GM19395 (cell line): ENCODE measurements around the gene HACL1.
"Not testable (repeated sequence)": the region's sequence is repeated elsewhere in the genome, so short reads cannot be mapped to it uniquely, and the experiment has no call there.

Experiments
- ATAC-seq: cut with Tn5 transposase; IDR thresholded peaks from one replicate; pipeline ENCODE4 v1.9.1; 2021; ENCODE audit warnings: mild to moderate bottlenecking, moderate library complexity; ENCODE audit not compliant: unreplicated experiment

The HACL1 gene

DNA sequence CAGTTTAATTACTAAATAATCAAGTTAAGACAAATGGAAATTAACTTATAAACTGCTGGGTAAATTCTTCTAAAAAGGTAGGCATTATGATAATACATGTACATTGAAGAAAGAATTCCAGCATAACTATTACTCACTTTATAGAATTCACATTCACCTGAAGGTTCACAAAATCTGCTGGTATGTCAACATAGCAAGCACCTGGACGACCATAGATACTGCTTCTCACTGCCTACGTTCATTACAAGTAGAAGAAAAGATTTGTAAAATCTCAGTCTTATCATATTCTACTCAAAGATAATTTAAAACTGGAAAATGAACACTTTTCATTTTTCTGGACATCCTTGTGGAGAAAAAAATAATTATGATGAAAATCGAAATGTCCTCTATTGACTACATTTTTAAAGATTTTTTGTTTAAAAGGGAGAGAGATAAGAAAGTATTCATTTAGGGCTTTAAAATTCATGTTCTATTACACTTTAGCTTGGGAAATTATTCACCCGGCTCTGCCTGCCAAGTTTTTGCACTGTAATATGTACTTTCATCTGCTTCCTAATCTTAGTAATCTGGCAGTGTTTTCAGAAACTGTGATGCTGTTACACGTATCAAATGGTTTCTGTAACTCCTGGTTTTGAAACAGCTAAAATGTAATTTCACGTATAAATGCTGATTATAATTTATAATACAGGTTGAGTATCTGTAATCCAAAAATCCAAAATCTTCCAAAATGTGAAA, 16.1 kb downstream of the HACL1 start:
- ATAC-seq: no peak

DNA sequence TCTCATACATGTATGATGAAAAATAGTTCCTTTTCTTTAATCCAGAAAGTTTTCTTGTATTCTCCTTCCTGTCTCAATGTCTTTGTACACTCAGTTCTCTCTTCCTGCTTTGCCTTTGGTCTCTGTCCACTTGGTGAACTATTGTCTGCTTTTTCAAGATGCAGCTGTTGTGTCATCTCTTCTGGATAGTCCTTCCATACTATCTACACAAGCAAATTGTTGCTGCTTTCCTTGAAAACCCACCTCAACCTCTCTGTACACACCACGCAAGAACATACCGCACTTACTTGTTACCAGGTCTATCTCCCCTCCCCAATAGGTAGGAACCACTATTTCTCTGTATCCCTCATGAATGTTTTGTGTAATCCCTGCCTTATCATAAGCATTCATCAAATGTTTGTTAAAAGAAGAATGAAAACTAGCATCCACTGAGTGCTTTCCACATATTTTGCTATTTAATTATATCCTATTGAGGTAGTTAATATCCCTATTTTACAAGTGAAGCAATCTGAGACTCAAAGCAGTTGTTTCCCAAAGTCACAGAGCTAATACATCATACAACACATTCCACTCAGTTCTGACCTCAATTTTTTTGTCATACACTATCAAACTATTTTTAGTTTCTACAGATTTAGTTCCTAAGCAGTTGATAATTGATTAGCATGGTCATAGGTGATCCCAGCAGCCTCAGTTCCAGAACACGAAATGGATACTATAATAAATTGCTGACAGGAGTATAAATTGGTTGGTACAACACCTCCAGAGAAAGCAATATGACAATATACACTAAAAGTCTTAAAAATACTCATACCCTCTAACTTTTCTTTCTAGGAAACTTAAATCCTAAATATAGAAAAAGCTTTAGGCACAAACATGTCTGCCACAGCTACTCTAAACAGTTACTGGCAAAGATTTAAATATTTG, 19.6 kb downstream of the HACL1 start:
- ATAC-seq: no peak

DNA sequence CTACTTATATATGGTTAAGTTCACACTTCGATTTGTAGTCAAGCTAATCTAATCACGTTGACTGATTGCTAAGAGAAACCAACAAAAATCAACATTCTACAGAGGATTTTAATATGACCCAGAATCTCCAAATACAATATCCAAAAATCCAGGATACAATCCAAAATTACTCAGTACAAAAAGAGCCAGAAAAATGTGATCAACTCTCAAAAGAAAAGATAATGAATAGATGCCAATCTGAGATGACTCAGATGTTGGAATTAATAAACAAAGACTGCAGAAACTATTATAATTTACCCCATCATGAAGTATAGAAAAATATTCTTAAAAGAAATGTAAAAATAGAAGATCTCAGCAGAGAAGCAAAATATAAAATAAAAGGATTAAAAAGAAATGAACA, 22.3 kb downstream of the HACL1 start:
- no peak for ATAC-seq

DNA sequence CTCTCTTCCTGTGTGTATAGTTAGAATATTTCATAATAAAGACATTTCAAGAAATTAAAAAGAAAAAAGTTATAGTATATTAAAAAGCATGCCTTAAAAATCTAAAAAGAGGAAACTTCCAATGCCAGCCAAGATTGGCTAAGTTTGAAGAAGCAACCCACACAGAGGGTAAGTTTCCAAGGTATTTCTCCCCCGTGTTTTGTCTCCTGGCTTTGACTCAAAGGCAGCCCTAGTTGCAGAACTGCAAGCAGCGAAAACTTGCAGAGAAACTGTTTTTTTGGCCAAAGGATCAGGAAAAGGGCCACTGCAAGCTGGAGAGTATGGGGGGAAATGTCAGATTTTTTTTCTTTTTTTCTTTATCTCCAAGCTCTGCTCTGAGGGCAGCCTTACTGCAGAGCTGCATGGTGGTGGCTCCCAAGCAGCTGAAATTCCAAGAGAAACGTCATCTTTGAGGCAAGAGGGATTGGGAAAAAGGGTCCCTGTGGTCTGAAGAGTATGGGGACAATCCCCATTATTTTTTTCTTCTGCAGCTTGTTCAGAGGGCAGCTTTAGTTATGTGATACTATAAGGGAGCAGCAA, 23.0 kb downstream of the HACL1 start:
- no peak for ATAC-seq

DNA sequence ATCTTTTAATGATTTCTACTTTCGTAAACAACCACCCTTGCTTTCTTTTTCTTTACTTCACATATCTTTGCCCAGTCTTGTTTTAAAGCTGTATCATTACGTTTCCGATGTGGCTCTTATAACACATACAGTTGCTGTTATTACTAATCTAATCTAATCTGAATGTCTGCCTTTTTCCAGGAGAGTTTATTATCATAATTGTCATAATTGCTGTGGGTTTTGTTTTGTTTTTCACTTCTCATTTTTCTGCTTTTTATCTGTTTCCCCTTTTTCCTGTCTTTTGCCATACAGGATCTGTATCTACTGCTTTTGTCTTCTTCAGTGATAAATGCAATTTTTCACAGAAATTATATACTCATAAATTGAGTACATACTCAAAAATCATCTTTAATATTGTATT, 24.9 kb downstream of the HACL1 start:
- no peak for ATAC-seq

DNA sequence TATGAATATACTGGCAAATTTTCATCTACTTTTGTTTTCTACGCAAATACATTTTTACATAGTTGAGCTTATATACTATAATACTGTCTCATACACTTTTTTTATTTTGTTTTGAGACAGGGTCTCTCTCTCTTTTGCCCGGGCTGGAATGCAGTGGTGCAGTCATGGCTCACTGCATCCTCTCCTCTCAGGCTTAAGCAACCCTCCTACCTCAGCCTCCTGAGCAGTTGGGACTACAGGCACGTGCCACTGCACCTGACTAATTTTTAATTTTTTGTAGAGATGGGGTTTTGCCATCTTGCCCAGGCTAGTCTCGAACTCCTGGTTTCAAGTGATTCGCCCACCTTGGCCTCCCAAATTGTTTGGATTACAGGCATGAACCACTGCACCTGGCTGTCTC, 25.9 kb downstream of the HACL1 start:
- no peak for ATAC-seq

DNA sequence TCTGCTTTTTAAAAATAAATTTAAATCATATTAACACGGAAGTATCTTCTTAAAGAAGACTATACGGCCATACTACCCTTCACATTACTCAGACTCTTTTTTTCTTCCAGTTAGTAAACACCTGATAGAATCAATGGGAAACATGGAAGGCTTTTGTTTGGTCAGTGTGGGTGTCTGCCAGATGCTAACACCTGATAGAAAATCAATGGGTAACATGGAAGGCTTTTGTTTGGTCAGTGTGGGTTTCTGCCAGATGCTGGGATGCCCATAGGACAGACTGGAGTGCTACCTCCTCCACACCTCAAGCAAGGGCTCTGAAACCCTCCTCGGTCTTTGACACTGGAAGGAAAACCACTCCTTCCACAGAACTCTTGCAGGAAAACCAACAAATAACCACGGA, 29.2 kb downstream of the HACL1 start:
- no peak for ATAC-seq

DNA sequence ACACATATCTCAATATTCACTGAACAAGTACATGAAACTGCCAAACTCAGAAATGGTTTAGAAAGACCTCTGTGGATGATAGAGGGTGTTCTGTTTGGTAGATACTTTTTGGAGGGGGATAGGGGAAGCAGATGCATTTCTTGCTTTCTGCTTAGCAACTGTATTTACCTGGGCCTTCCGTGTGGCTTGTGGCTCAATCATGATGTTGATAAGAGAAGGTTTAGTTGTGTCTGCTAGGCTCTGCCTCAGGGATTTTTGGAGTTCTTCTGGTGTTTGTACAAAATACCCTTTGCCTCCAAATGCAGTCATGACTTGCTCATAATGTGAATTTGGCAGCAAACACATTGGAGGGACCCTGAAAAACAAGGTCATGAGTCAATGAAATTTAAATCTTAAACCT, 38.2 kb downstream of the HACL1 start:
- no peak for ATAC-seq

DNA sequence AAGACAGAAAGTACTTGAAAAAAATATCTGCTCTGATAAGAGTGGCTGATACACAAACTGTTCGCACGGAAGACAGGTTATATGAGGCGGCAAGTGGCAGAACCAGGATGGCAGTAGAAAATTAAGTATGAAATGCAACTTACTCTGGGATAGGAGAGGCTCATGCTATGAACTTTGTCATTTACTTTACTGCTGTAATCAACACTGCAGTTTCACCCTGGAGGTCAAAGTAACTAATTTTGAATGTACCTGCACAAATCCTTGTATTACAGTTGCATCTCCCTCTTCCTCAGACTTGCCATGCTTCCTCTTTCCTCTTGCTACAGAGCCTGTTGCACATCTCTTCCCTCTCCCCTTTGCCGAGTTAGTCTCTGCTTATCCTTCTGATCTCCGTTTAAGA, 38.8 kb downstream of the HACL1 start:
- ATAC-seq: no peak

DNA sequence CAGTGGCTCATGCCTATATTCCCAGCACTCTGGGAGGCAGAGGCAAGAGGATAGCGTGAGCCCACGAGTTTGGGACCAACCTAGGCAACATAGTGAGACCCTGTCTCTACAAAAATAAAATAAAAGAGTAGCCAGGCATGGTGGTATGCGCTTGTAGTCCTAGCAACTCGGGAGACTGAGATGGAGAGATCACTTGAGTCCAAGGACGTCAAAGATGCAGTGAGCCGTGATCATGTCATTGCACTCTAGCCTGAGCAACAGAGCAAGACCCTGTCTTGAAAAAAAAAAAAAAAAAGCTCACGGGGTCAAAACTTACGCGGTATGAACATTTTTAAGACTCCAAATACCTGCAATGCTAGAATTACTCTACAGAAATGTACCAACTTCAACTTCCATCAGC, 42.8 kb downstream of the HACL1 start:
- ATAC-seq: no peak

DNA sequence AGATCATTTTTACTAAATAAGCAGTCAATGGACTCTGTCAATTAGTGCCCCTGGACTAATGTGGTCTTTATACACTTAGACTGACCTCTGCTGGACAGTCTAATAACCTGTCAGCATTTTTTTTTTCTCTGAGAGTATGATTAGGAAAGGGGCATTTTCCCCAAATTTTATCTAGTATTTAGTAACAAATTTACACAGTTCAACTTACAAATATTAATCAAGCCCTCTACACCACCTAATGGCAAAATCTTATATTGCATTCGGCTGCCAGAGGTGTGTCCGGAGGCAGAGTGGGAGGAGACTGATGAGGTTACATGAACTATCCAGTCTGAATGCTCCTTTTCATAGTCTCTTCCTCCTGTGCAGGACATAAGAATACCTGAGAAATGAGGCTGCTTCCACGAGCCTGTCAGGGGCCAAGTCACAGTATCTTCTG, 43.8 kb downstream of the HACL1 start:
- peak; percentile 62 for ATAC-seq

DNA sequence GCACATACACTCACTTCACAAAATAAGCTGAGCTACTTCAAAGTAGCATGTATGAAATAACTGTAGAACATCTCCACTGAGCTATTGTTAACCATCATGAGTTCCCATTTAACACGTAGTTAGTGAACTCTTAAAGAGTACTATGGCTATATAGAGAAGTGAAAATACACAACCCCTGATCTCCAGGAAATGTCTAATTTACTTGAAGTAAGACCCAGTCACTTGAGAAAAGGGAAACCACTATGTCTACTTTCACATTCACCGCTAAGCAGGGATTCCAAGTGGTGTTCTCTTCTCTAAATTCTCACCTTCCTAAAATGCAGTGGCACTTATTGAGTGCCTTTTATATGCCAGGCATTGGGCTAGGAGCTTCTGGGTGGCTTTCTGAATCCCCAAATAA, 44.9 kb downstream of the HACL1 start:
- peak; percentile 94 for ATAC-seq

DNA sequence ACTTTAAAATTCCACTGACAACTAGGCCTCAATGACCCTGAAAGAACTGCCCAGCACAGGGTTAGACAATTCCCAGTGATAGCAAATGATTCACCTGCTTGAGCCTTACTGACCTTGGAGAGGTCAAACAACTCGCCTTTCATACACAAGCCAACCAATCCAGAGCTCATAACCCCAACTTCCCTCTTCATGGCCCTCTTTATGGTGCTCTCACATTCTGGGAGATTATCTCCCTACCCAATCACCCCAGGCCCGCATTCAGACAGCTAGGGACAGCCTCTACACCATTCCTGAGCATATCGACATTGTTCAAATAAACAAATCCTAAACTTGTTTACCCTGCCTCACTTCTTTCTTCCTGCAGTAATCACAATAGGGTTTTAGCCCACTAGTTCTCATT, 47.6 kb downstream of the HACL1 start:
- ATAC-seq: no peak

DNA sequence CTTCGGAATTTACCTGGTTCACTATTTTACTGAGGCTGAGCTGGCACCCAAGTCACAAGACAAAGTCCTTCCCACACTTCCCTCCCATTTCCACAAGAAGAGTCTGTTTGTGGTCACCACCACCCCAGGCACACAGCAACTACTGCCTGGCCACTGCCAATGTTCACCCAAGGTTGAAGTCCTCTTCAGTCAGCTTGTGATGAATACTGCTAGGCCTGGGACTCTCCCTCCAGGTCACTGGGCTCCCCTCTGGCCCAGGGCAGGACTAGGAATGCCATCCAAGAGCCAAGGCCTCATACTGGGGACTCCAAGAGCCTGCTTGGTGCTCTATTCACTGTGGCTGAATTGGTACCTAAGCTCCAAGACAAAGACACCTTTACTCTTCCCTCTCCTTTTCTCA, 49.5 kb downstream of the HACL1 start:
- ATAC-seq: no peak

DNA sequence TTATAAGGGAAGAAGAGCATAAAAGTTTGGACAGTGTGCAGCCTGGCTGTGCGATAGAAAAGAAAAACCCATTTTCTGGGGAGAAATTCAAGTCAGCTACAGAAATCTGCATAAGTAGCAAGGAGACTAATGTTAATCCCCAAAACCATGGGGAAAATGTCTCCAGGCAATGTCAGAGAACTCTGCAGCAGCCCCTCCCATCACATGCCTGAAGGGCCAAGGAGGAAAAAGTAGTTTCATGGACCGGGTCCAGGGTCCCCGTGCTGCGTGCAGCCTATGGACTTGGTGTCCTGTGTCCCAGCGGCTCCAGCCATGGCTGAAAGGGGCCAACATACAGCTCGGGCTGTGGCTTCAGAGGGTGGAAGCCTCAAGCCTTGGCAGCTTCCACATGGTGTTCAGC, 51.5 kb downstream of the HACL1 start:
- ATAC-seq: no peak

DNA sequence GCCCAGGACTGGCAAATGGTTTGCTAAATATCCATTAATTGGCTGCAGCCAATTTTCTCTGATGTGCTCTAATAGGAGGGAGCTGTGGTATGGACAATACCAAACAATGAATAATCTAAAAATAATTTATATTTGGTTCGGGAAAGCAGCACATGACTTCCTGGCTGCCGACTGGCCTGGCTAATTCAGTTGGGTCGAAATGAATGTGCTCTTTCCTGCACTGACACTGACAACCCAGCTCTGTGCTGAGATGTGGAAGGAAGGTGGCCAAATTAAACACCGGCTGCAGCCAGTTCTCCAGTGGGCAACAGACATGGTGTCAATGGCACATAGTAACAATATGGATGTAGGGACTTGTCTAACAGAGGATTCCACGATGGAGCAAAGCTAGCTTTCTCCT, 58.8 kb downstream of the HACL1 start:
- ATAC-seq: no peak

DNA sequence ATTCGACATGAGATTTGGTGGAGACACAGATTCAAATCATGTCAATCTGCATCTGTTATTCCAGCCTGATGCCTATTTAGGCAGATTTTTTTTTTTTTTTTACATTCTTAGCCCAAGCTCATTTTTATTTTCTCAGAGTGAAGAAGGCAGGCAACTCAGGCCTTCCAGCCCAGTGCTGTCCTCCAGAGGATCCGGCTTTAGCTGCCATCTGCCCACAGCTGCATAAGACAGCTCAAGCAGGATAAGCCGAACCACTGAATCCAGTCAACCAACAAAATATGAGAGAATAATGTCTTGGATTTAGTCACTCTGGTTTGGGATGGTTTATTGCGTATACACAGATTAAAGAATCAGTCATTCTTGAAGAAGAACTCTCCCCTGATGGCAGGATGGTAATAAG, 60.0 kb downstream of the HACL1 start:
- ATAC-seq: no peak

DNA sequence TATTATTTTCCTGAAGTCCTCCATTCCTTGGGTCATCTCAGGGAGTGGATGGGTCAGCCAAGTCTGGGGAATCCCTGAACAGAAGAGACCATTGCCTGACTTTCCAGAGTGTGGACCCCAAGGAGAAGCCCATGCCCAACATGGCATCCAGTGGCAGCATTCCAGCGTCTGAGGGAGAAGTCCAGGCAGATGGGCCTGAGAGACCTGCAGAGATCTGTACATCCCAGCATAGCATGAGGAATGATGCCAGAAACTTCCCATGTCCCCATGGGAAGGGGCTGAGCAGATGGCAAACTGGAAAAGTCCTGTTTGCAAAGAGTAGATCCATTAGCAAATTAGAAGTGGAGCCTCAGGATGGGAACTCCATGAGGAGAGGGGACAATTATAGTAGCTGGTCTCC, 62.3 kb downstream of the HACL1 start:
- ATAC-seq: no peak

DNA sequence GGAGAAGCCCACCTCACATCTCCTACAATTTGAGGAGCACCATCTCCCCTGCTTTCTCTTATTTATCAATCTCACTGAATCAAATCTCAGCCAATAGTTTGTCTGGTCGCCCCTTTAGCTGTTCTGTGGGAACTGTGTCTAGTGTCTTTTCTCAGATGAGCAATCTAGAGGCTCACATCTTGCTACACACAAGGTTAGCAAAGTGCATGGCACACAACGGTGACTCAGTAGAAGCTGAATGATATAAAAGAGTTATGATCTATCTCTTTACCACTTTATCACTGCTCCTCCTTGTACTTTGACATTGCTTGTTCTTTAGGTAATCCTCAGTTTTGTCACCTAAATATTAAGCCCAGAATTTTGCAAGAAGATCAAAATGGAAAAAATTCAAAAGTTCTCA, 63.0 kb downstream of the HACL1 start:
- no peak for ATAC-seq

DNA sequence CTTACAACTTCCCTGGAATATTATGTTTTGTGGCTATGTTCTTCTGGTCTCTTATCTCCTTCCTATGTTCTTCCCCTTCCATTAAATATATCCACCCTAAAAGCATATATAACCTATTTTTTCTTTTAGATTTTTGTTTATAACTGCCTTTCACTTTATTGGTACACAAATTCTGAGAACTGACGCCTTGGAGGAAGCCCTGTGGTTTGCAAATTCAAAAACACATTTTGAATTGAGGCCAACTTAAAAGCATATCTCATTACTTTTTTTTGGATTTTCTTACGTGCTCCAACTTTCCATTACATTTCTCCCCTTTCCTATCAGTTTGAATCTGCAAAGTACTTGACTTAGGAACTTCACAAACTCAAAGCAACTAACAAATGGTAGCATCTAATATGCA, 64.5 kb downstream of the HACL1 start:
- ATAC-seq: no peak

DNA sequence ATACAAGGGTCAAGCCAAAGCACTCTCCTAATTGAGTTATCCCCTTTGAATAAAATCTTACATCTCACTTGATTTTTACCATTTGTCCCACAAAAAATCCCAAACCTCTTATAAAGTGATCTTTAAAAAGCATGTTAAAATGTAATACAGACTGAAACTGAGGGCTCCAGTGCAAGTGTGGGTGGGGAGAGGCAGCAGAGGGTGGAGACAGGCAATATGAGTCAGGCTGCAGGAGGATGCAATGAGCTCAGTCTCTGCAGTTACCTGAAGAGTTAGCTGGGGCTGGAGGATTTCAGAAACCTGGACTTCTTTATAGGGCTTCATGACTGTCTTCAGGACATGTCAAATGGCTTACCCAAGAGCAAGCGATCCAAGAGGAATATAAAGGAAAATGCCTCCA, 65.6 kb downstream of the HACL1 start:
- no peak for ATAC-seq

DNA sequence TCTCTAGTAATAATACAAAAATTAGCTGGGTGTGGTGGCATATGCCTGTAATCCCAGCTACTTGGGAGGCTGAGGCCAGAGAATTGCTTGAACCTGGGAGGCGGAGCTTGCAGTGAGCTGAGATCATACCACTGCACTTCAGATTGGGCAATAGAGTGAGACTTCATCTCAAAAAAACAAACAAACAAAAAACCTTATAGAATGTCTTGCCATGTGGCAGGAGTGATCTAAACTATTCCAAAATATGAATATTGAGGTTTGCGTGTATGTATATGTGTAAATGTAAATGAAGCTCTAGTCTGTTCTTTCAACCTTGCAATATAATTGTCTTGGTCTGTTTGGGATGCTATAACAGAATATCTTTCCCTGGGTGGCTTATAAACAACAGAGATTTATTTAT, 68.8 kb downstream of the HACL1 start:
- ATAC-seq: not testable (repeated sequence)
